GM21825 (cell line): Measurements from ENCODE around the gene AR.

Experiments used
- ATAC-seq: cut with Tn5 transposase; IDR thresholded peaks from one replicate; pipeline ENCODE4 v1.9.1; 2021; ENCODE audit warnings: mild to moderate bottlenecking, moderate library complexity; ENCODE audit not compliant: unreplicated experiment

The AR gene

GRCh38 chrX:67543818-67544217 is at the start of gene AR:
Gene AR (plus strand): TSS chrX:67544021. CDS start chrX:67545147, 1,126 bp downstream.
- ATAC-seq: no peak

GRCh38 chrX:67500617-67501016 is 43.2 kb upstream of the AR start:
- no peak for ATAC-seq

- ATAC-seq: no peak
Measured at GRCh38 chrX:67503004-67503403, 40.8 kb upstream of the AR start.

- ATAC-seq: no peak
Measured at GRCh38 chrX:67503453-67503852, 40.4 kb upstream of the AR start.

- no peak for ATAC-seq
Measured at GRCh38 chrX:67520671-67521070, 23.1 kb upstream of the AR start.

GRCh38 chrX:67523002-67523681 is 20.7 kb upstream of the AR start:
- ATAC-seq: no peak

GRCh38 chrX:67523932-67524331 is 19.9 kb upstream of the AR start:
- no peak for ATAC-seq

GRCh38 chrX:67524428-67524827 is 19.4 kb upstream of the AR start:
- no peak for ATAC-seq

- ATAC-seq: no peak
Measured at GRCh38 chrX:67524950-67525691, 18.7 kb upstream of the AR start.

GRCh38 chrX:67536564-67536963 is 7.3 kb upstream of the AR start:
- ATAC-seq: no peak

GRCh38 chrX:67538383-67538782 is 5.4 kb upstream of the AR start:
- ATAC-seq: no peak

- ATAC-seq: no peak
Measured at GRCh38 chrX:67544281-67545035, 637 bp downstream of the AR start.

GRCh38 chrX:67545036-67545821 is 1.4 kb downstream of the AR start:
- no peak for ATAC-seq

GRCh38 chrX:67545893-67546495 is 2.2 kb downstream of the AR start:
- ATAC-seq: no peak

- no peak for ATAC-seq
Measured at GRCh38 chrX:67546496-67547423, 2.9 kb downstream of the AR start.

GRCh38 chrX:67555578-67556203 is 11.9 kb downstream of the AR start:
- no peak for ATAC-seq

- no peak for ATAC-seq
Measured at GRCh38 chrX:67558267-67558666, 14.4 kb downstream of the AR start.

- ATAC-seq: no peak
Measured at GRCh38 chrX:67563469-67564448, 19.9 kb downstream of the AR start.
